ENCODE results near the gene IFITM10.

IFITM10 gene

GRCh38 chr11:1786466-1786865, 36.1 kb upstream of the IFITM10 start:
- in situ Hi-C loops (cut with HindIII; ENCODE audit: low sequenced_read_pairs) = no loop called here
- no peak overlapping the region for H3K4me3 ChIP-seq (ENCODE audit: low read depth, low read length)
- no peak for DNase-seq (ENCODE audit: low read depth)
- no peak for TF ChIP-seq CTCF (IDR thresholded peaks at IDR 0.05; ENCODE audit: low read depth, low read length, missing control alignments)

GRCh38 chr11:1785749-1786413, 35.5 kb upstream of the IFITM10 start:
- H3K4me3 ChIP-seq (ENCODE audit: low read depth, low read length) = no peak overlapping the region
- in situ Hi-C loops (cut with HindIII; ENCODE audit: low sequenced_read_pairs) = no loop called here
- no peak for TF ChIP-seq CTCF (IDR thresholded peaks at IDR 0.05; ENCODE audit: low read depth, low read length, missing control alignments)
- no peak for DNase-seq (ENCODE audit: low read depth)

- DNase-seq (ENCODE audit: low read depth) = no peak
- in situ Hi-C loops (cut with HindIII; ENCODE audit: low sequenced_read_pairs) = no loop called here
- TF ChIP-seq CTCF (IDR thresholded peaks at IDR 0.05; ENCODE audit: low read depth, low read length, missing control alignments) = no peak
- H3K4me3 ChIP-seq (ENCODE audit: low read depth, low read length) = no peak overlapping the region
Observed at GRCh38 chr11:1784761-1785650, 34.6 kb upstream of the IFITM10 start.

- DNase-seq (ENCODE audit: low read depth) = no peak
- in situ Hi-C loops (cut with HindIII; ENCODE audit: low sequenced_read_pairs) = no loop called here
- TF ChIP-seq CTCF (IDR thresholded peaks at IDR 0.05; ENCODE audit: low read depth, low read length, missing control alignments) = no peak
- H3K4me3 ChIP-seq (ENCODE audit: low read depth, low read length) = no peak overlapping the region
Observed at GRCh38 chr11:1783725-1784529, 33.5 kb upstream of the IFITM10 start.

GRCh38 chr11:1782831-1783724, 32.7 kb upstream of the IFITM10 start:
- in situ Hi-C loops (cut with HindIII; ENCODE audit: low sequenced_read_pairs) = no loop called here
- no peak overlapping the region for H3K4me3 ChIP-seq (ENCODE audit: low read depth, low read length)
- no peak for TF ChIP-seq CTCF (IDR thresholded peaks at IDR 0.05; ENCODE audit: low read depth, low read length, missing control alignments)
- no peak for DNase-seq (ENCODE audit: low read depth)

Measured in astrocyte of the cerebellum (primary cell).